Measurements from ENCODE around the gene ABHD15. TPM values are rescaled to one million over a fixed set of nuclear protein-coding genes. Genes with fewer than 3 reads are reported as not detected.
"Not testable (repeated sequence)": the region's sequence is repeated elsewhere in the genome, so short reads cannot be mapped to it uniquely, and the experiment has no call there.

The ABHD15 gene
- total RNA-seq, 1 donor from 2014 or later, result 20.1 TPM

DNA sequence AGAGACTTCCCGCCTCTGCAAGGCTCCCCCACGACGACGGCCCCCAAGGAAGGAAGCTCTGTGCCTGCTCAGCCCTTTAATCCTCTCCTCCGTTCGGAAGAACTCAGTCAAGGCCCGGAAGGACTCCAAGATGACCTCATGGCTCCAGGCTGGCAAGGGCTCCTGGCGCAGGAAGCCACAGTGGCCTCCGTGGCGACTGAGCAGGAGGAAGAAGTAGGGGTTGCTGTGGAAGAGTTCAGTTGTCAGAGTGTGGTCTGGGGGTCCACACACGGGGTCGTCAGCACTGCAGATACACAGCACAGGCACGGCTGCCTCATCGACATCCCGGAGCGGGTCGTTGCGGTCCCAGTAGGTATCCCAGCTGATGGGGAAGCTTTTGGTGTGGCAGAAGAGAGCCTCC is 4.2 kb downstream of the ABHD15 start:
- Mint-ChIP-seq H3K9me3 (no peaks in the 10 kb centered on the region), H3K4me1 (peaks cover 27% of the 10 kb centered on the region), H3K4me3 (no peak overlapping the region), H3K27ac (peak overlapping the region; percentile 41), H3K36me3 (ENCODE audit: low read depth) (peaks cover 50% of the 10 kb centered on the region), H3K27me3 (no peaks in the 10 kb centered on the region)
- no peak for DNase-seq
- intact Hi-C loops (cut with micrococcal nuclease), result loop anchor here (10.0 kb wide), 1 partner anchor 188 kb away; no protein-coding TSS in a partner anchor

DNA sequence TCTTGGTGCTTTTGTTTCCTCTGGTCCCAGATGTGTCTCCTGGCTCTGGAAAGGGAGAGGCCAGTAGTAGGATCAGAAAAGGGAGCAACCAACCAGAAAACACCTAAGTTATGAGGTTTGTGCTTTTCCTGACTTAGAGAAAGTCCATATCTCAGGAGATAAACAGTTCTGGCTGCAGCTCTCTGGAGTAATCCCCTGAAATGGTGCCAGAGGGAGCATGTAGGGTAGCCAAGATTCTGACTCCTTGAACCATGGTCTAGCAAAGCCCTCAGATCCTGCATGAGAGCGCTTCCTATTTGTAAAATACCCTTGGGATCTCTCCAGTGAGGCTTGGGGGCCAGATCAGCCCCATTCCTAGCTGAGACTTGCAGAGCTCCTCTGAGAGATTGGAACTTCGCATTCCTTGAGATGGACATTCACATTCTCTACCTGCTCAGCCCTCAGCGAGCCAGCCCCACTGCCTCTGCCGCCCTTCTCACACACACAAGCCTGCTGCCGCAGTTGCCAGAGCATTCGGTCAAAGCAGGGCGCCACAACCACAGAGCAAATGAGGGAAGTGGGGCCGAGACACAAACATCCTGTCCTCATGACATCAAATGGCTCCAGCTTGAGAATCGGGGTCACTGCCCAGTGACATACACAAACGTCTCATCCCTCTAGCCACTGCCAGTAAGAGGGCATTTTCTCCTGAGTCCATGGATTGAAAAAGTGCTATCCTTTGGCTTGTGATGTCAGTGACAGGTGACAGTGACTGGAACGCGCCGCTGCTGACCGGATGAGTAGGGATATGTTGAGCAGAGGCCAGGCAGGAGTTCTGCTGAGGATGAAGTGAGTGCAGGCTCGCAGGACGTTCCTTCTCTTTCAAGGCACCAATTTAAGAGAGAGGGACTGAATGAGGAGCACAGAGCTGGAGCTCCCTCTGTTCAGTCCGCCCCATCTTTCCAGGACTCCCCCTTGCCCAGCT is 5.0 kb downstream of the ABHD15 start:
- Mint-ChIP-seq H3K4me3 (no peak overlapping the region), H3K36me3 (ENCODE audit: low read depth) (peaks cover 50% of the 10 kb centered on the region), H3K27ac (no peak overlapping the region), H3K9me3 (no peaks in the 10 kb centered on the region), H3K27me3 (no peaks in the 10 kb centered on the region), H3K4me1 (peaks cover 34% of the 10 kb centered on the region)
- intact Hi-C loops (cut with micrococcal nuclease), result loop anchor here (10.0 kb wide), 1 partner anchor 187 kb away; no protein-coding TSS in a partner anchor
- DNase-seq, result no peak

DNA sequence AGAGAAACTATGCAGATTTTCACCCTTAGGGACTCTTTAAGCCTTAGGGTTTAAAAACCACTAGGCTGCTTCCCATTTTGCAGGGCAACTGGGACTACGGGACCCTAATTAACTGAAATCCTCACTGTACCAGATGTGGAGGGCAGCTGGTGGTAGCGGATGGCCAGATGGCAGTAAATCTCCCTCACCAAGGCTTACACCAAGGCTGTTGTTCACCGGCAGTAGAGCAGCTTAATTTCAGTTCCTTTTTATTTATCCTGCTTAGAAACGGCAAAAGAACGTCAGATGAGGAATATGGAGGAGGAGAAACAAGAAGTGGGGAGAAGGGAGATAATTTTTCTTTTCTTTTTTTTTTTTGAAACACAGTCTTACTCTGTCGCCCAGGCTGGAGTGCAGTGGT is 6.5 kb downstream of the ABHD15 start:
- Mint-ChIP-seq H3K27me3 (no peaks in the 10 kb centered on the region), H3K9me3 (no peaks in the 10 kb centered on the region), H3K4me1 (peaks cover 30% of the 10 kb centered on the region), H3K4me3 (no peak overlapping the region), H3K27ac (no peak overlapping the region), H3K36me3 (ENCODE audit: low read depth) (peaks cover 43% of the 10 kb centered on the region)
- DNase-seq, result no peak
- intact Hi-C loops (cut with micrococcal nuclease), result loop anchor here (10.0 kb wide), 1 partner anchor 186 kb away; no protein-coding TSS in a partner anchor

DNA sequence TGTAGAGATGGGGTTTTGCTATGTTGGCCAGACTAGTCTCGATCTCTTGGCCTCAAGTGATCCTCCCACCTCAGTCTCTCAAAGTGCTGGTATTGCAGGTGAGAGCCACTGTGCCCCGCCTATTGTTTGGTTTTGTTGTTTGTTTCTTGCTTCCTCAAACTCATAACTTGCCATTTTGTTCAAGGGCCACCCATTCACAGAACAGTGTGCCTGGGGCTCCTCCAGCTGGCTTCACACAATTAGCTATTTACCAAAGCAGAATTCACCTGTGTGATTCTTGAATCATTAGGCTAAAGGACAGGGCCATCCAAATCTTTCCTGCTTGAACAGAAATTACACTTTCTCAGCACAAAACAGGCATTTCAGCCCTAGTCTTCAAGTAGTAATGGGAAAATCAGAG is 7.2 kb downstream of the ABHD15 start:
- Mint-ChIP-seq H3K27me3 (no peaks in the 10 kb centered on the region), H3K9me3 (no peaks in the 10 kb centered on the region), H3K36me3 (ENCODE audit: low read depth) (peaks cover 43% of the 10 kb centered on the region), H3K4me1 (peaks cover 28% of the 10 kb centered on the region), H3K4me3 (no peak overlapping the region), H3K27ac (no peak overlapping the region)
- no peak for DNase-seq
- intact Hi-C loops (cut with micrococcal nuclease), result loop anchor here (10.0 kb wide), 1 partner anchor 185 kb away; no protein-coding TSS in a partner anchor

DNA sequence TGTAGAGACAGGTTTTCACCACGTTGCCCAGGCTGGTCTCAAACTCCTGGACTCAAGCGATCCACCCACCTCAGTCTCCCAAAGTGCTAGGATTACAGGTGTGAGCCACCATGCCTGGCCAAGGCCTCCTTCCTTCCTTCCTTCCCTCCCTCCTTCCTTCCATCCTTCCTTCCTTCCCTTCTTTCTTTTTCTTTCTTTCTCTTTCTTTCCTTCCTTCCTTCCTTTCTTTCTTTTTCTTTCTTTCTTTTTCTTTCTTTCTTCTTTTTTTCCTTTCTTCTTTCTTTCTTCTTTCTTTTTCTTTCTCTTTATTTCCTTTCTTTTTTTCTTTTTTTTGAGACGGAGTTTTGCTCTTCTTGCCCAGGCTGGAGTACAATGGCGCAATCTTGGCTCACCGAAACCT is 8.7 kb downstream of the ABHD15 start:
- H3K36me3 Mint-ChIP-seq (ENCODE audit: low read depth), result peaks cover 36% of the 10 kb centered on the region
- DNase-seq; H3K9me3 Mint-ChIP-seq; intact Hi-C loops (cut with micrococcal nuclease); H3K4me3 Mint-ChIP-seq; H3K27me3 Mint-ChIP-seq; H3K27ac Mint-ChIP-seq: not testable (repeated sequence)
- peaks cover 21% of the 10 kb centered on the region for H3K4me1 Mint-ChIP-seq

DNA sequence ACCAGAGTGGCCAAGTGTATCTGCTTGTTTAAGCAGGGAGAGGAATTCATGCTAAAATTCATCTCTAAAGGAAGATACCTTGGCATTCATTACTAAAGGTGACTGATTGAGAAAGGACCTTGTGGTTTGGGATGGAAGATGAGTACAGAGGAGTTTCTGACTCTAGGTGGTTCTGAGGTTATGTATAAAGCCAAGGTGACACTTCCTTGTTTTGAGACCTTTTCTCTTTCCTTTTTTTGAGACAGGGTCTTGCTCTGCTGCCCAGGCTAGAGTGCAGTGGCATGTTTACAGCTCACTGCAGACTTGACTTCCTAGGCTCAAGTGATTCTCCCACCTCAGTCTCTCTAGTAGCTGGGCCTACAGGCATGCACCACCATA is 9.1 kb downstream of the ABHD15 start:
- Mint-ChIP-seq H3K27me3 (no peaks in the 10 kb centered on the region), H3K4me1 (peaks cover 19% of the 10 kb centered on the region), H3K27ac (no peak overlapping the region), H3K9me3 (no peaks in the 10 kb centered on the region), H3K4me3 (no peak overlapping the region), H3K36me3 (ENCODE audit: low read depth) (peaks cover 33% of the 10 kb centered on the region)
- intact Hi-C loops (cut with micrococcal nuclease), result no loop called here
- DNase-seq, result no peak

DNA sequence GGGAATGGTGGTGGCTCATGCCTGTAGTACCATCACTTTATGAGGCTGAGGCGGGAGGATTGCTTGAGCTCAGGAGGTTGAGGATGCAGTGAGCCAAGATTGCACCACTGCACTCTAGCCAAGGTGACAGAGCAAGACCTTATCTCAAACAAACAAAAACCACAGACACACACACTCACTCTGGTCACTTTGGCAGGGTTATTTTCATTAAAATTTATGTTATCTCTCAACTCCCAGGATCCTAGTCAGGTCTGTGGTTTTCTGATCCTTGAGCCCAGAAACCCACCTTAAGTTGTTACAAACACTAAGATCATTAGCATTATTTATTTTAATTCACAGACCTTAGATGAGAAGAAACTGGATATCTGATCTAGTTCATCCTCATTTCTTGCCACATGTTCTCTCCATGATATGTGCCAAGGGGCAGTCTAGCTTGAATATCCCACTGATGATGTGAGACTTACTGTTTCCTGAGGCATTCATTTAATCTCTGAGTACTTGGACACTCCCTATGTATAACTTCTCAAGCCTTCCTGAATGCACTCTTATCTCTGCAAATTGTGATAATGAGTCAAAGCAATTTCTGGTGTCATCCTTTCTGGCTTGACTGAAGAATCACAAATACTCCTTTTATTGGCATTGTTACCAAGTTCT is 9.6 kb downstream of the ABHD15 start:
- peaks cover 19% of the 10 kb centered on the region for H3K4me1 Mint-ChIP-seq
- intact Hi-C loops (cut with micrococcal nuclease), result no loop called here
- no peak overlapping the region for H3K4me3 Mint-ChIP-seq
- H3K9me3 Mint-ChIP-seq, result no peaks in the 10 kb centered on the region
- no peak overlapping the region for H3K27ac Mint-ChIP-seq
- H3K27me3 Mint-ChIP-seq, result no peaks in the 10 kb centered on the region
- peaks cover 27% of the 10 kb centered on the region for H3K36me3 Mint-ChIP-seq (ENCODE audit: low read depth)
- no peak for DNase-seq

DNA sequence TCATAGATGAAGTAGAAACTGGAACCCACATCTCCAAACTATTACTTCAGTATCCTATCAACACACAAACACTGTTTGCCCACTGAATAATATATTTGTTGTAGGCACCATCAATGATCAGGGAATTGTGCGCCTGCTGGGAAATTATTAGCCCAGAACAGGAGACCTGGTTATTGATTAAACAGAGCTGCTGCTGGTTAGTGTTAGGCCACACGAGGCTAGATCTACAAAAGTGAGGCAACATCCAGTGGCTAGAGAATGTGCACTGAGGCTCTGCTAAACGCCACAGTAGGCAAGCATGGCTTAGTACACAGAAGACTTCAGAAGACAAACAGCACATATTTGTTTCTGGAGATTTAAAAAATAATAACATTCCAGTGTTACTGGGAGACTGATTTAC is 11.0 kb downstream of the ABHD15 start:
- no peaks in the 10 kb centered on the region for H3K9me3 Mint-ChIP-seq

DNA sequence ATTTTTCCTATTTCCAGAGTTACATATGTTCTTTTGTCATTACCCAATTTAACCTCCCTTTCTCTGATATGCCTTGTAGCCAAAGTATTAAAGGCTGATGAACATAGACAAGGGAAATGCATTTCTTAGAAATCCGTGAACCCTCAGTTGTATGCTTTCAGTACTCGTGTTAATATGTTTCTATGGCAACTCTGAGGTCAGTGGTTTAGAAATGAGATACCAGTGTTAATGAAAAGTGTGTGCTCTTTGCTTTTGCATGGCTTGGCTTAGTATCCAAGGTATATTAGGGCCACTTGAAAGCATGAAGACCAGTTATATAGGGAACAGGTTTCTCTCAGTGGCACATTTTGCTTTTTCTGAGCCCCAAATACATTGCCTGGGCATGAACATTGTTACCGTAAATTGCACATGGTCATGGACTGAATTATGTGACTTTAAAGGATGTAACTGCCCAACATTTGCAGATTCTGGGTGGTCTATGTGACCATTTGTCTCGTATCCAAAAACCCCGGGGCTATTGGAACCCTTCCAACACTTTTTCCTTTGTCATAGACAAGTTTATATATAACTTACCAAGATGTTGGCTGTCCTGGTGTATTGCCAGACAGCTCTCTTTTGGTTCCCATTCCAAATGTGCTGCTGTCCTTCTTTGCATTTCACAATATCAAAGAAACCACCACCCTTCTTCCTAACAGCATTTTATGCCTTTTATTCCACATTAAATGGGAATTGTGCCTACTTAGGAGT is 17.5 kb downstream of the ABHD15 start:
- peaks cover 10% of the 10 kb centered on the region for H3K36me3 Mint-ChIP-seq (ENCODE audit: low read depth)
- H3K9me3 Mint-ChIP-seq, result no peaks in the 10 kb centered on the region
- no peak overlapping the region for H3K4me3 Mint-ChIP-seq
- no peaks in the 10 kb centered on the region for H3K27me3 Mint-ChIP-seq
- no peaks in the 10 kb centered on the region for H3K4me1 Mint-ChIP-seq
- intact Hi-C loops (cut with micrococcal nuclease), result no loop called here
- H3K27ac Mint-ChIP-seq, result no peak overlapping the region
- DNase-seq, result no peak

More for the DNA sequence above, 11.0 kb downstream of the ABHD15 start:
- Mint-ChIP-seq H3K27me3 (no peaks in the 10 kb centered on the region), H3K36me3 (ENCODE audit: low read depth) (peaks cover 17% of the 10 kb centered on the region), H3K27ac (no peak overlapping the region), H3K4me1 (peaks cover 19% of the 10 kb centered on the region), H3K4me3 (no peak overlapping the region)
- intact Hi-C loops (cut with micrococcal nuclease), result no loop called here
- DNase-seq, result no peak

DNA sequence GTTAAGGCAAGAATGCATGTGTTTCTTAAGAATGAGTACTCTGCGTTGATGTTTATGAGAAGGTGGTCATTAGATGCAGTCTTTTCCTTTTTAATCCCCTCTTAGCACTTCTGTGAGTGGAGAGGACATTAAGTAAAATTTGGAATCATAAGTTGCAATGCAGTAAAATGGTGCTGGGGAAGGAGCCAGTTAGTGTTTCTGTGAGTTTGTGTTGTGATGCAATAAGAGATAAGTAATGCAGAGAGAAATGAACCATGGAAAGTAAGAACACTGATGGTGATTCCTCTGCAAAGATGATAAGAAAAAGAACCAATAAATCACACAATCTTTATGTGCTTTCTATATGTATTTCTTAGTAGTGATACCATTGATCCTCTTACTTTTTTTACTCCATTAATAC is 20.0 kb downstream of the ABHD15 start:
- intact Hi-C loops (cut with micrococcal nuclease), result no loop called here
- no peaks in the 10 kb centered on the region for H3K4me1 Mint-ChIP-seq
- no peak for DNase-seq
- H3K36me3 Mint-ChIP-seq (ENCODE audit: low read depth), result peaks cover 27% of the 10 kb centered on the region
- no peak overlapping the region for H3K4me3 Mint-ChIP-seq
- no peak overlapping the region for H3K27ac Mint-ChIP-seq
- no peaks in the 10 kb centered on the region for H3K9me3 Mint-ChIP-seq
- H3K27me3 Mint-ChIP-seq, result no peaks in the 10 kb centered on the region

DNA sequence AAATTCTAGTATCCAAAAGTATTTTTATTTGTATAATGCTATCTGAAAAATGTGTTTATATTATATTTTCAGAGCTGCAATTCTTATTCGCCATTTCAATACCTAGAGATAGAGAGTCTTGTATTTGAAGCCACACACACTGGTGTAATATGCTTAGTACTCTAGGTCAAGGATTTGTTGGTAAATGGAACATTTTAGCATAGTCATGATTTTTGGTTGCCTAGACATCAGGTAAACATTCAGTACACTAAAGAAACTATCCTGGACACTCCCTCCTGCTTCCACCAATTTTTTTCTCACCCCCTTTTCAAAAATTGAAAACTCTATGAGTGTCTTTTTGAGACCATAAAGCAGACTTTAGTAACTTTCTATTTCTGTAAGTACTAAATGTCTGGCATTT is 20.8 kb downstream of the ABHD15 start:
- H3K4me3 Mint-ChIP-seq, result no peak overlapping the region
- H3K4me1 Mint-ChIP-seq, result no peaks in the 10 kb centered on the region
- H3K9me3 Mint-ChIP-seq, result no peaks in the 10 kb centered on the region
- H3K27ac Mint-ChIP-seq, result no peak overlapping the region
- DNase-seq, result no peak
- intact Hi-C loops (cut with micrococcal nuclease), result no loop called here
- peaks cover 27% of the 10 kb centered on the region for H3K36me3 Mint-ChIP-seq (ENCODE audit: low read depth)
- H3K27me3 Mint-ChIP-seq, result no peaks in the 10 kb centered on the region

DNA sequence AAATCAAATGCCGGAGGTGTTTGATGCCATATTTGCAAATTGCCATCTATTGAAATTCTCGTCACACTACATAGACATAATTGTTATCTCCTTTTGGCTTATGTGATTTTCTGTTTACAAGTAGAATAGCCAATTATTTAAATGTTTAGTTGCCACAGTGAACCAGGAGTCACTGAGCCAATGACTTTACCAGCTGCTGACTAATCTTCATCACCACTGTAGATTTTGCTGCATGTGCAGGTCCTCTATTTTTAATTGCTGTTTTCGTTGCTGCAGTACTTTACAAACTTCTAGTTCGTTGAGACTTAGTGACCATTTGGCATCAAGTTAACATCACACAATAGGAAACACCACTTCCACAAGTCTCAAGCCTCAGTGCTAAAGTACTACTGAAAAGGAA is 22.8 kb downstream of the ABHD15 start:
- no peak overlapping the region for H3K27ac Mint-ChIP-seq
- no peak for DNase-seq
- no peaks in the 10 kb centered on the region for H3K9me3 Mint-ChIP-seq
- no peaks in the 10 kb centered on the region for H3K4me1 Mint-ChIP-seq
- intact Hi-C loops (cut with micrococcal nuclease), result no loop called here
- H3K4me3 Mint-ChIP-seq, result no peak overlapping the region
- H3K27me3 Mint-ChIP-seq, result no peaks in the 10 kb centered on the region
- peaks cover 30% of the 10 kb centered on the region for H3K36me3 Mint-ChIP-seq (ENCODE audit: low read depth)

DNA sequence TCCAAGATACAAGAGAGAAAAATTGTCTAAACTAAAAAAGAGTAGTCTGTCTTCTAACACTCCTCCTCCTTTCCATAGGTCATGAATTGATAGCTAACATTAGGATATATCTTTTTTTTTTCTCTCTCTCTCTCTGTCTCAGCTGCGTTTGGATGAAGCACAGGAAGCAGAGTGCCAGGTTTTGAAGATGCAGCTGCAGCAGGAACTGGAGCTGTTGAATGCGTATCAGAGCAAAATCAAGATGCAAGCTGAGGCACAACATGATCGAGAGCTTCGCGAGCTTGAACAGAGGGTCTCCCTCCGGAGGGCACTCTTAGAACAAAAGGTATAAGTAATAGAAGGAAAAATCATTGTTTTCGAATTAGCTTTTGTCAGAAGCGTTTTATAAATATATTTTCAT is 32.9 kb downstream of the ABHD15 start:
- intact Hi-C loops (cut with micrococcal nuclease), result no loop called here
- Mint-ChIP-seq H3K9me3 (no peaks in the 10 kb centered on the region), H3K27ac (no peak overlapping the region), H3K4me1 (no peaks in the 10 kb centered on the region), H3K4me3 (no peak overlapping the region), H3K36me3 (ENCODE audit: low read depth) (peaks cover 37% of the 10 kb centered on the region), H3K27me3 (no peaks in the 10 kb centered on the region)
- DNase-seq, result no peak

DNA sequence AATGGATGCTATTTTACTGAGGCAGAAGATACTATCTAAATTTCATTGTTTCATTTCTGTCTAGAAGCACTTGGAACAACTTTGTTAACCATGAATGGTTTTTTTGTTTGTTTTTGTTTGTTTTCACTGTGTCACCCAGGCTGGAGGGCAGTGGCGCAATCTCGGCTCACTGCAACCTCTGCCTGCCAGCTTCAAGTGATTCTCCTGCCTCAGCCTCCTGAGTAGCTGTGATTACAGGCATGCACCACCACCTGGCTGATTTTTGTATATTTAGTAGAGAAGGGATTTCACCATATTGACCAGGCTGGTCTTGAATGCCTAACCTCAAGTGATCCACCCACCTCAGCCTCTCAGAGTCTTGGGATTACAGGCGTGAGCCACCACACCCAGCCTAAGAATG is 40.5 kb downstream of the ABHD15 start:
- Mint-ChIP-seq H3K27me3 (no peaks in the 10 kb centered on the region), H3K9me3 (no peaks in the 10 kb centered on the region), H3K36me3 (ENCODE audit: low read depth) (peaks cover 26% of the 10 kb centered on the region), H3K27ac (no peak overlapping the region), H3K4me3 (no peak overlapping the region), H3K4me1 (no peaks in the 10 kb centered on the region)
- intact Hi-C loops (cut with micrococcal nuclease), result no loop called here
- DNase-seq, result no peak

Data from activated CD4-positive, alpha-beta T cell treated with anti-CD3 and anti-CD28 coated beads, Interleukin-2, amount 10 ng/mL, durations not matched to agents 24 days and 14 days (primary cell).